ENCODE measurements around the gene CAPZB.

Gene CAPZB

DNA sequence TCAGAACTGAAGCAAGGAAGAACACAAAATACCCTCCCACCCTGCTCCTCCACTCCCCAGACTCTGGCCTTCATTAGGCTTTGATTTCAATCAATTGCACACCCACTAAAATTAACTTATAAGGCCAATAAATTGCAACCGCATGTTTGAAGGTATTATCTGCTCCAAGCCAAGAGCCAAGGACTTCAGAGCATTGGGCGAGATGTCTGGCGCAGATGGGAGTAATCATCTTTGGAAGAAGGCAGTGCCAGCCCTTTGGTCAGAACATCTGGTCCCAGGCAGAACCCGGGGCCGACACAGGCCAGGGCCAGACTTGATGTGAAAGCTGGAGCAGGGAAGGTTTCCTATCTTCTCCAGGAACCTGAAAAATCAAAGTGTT is 113.2 kb downstream of the CAPZB start:
- no peak overlapping the region for H3K4me3 ChIP-seq (replicated peaks in 1 of 2; ENCODE audit: low read depth in 2 of 2, low read length in 2 of 2)
- DNase-seq (ENCODE audit: low read depth in 2 of 2), result no peak
- no peak for TF ChIP-seq CTCF (IDR thresholded peaks at IDR 0.05; ENCODE audit: low read depth, low read length)

DNA sequence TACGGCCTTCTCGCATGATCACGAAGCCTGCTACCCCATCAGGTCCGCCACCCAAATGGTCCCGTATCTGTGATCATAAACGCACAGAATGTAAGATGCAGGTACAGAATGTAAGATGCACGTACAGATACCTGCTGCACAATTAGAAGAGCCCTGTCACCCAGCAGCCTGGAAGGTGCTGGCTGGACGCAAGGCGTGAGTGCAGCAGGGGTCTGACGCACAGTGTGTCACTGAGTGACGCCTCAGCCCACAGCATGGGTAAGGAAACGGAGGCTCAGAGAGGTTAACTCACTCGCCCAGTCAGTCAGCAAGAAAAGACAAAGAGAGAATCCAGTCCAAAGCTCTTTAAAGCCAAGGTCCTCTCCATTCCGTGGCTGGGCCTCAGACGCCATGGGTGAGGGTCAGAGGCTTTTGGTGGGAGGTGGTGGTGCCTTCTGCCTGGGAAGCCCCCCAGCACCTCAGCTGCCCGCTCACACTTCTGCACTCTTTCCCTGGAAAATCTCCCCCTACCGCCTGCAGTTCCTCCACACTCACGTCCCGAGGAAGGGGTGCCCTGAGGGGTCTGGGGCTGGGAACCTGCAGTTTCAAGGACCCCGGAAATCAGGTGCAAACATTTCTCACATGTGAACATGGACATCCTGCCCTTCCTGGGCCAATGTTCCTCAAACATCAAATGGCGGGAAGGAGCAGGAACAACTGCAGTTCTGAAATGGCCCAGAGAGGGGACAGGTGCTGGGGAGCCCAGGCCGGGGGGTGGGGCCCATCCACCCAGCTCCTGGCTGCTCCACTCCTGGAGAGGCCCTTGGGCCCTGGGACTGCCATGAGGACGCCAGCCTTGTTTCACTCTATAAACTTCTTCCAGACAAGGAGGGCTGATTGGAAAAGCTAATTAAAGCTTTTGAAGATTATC is 113.9 kb downstream of the CAPZB start:
- no peak for DNase-seq (ENCODE audit: low read depth in 2 of 2)
- H3K4me3 ChIP-seq (replicated peaks in 1 of 2; ENCODE audit: low read depth in 2 of 2, low read length in 2 of 2), result no peak overlapping the region
- TF ChIP-seq CTCF (IDR thresholded peaks at IDR 0.05; ENCODE audit: low read depth, low read length), result no peak

GRCh38 chr1:19370453-19371170 is 114.7 kb downstream of the CAPZB start:
- no peak overlapping the region for H3K4me3 ChIP-seq (replicated peaks in 1 of 2; ENCODE audit: low read depth in 2 of 2, low read length in 2 of 2)
- no peak for DNase-seq (ENCODE audit: low read depth in 2 of 2)
- TF ChIP-seq CTCF (IDR thresholded peaks at IDR 0.05; ENCODE audit: low read depth, low read length), result no peak

- TF ChIP-seq CTCF (IDR thresholded peaks at IDR 0.05; ENCODE audit: low read depth, low read length), result no peak
- H3K4me3 ChIP-seq (replicated peaks in 1 of 2; ENCODE audit: low read depth in 2 of 2, low read length in 2 of 2), result no peak overlapping the region
- no peak for DNase-seq (ENCODE audit: low read depth in 2 of 2)
Observed at GRCh38 chr1:19369396-19370090, 115.8 kb downstream of the CAPZB start.

GRCh38 chr1:19368964-19369363 is 116.4 kb downstream of the CAPZB start:
- TF ChIP-seq CTCF (IDR thresholded peaks at IDR 0.05; ENCODE audit: low read depth, low read length), result no peak
- DNase-seq (ENCODE audit: low read depth in 2 of 2), result no peak
- H3K4me3 ChIP-seq (replicated peaks in 1 of 2; ENCODE audit: low read depth in 2 of 2, low read length in 2 of 2), result no peak overlapping the region

- no peak for TF ChIP-seq CTCF (IDR thresholded peaks at IDR 0.05; ENCODE audit: low read depth, low read length)
- no peak for DNase-seq (ENCODE audit: low read depth in 2 of 2)
- no peak overlapping the region for H3K4me3 ChIP-seq (replicated peaks in 1 of 2; ENCODE audit: low read depth in 2 of 2, low read length in 2 of 2)
Observed at GRCh38 chr1:19368050-19368449, 117.3 kb downstream of the CAPZB start.

Measured in cardiac fibroblast (primary cell).